GM19452 (cell line): ENCODE measurements around the gene CEP68.
"Not testable (repeated sequence)": the region's sequence is repeated elsewhere in the genome, so short reads cannot be mapped to it uniquely, and the experiment has no call there.

ENCODE experiments used
- ATAC-seq: cut with Tn5 transposase; IDR thresholded peaks from one replicate; pipeline ENCODE4 v1.9.1; 2021; ENCODE audit not compliant: unreplicated experiment

CEP68 gene

GRCh38 chr2:65056215-65057053 lies at the start of gene CEP68:
CEP68 (plus strand) TSS chr2:65056416; CDS start chr2:65069445, 13,029 bp downstream.
- peak; percentile 85 for ATAC-seq

GRCh38 chr2:65013776-65014175 lies 42.4 kb upstream of the CEP68 start:
- no peak for ATAC-seq

- no peak for ATAC-seq
Measured at GRCh38 chr2:65015731-65016130, 40.5 kb upstream of the CEP68 start.

GRCh38 chr2:65016789-65017188 lies 39.4 kb upstream of the CEP68 start:
- ATAC-seq: no peak

GRCh38 chr2:65017335-65017734 lies 38.9 kb upstream of the CEP68 start:
- ATAC-seq: no peak

GRCh38 chr2:65018141-65018582 lies 38.1 kb upstream of the CEP68 start:
- ATAC-seq: no peak

GRCh38 chr2:65019010-65019409 lies 37.2 kb upstream of the CEP68 start:
- no peak for ATAC-seq

- no peak for ATAC-seq
Measured at GRCh38 chr2:65019675-65020195, 36.5 kb upstream of the CEP68 start.

- ATAC-seq: not testable (repeated sequence)
Measured at GRCh38 chr2:65020251-65020650, 36.0 kb upstream of the CEP68 start.

- ATAC-seq: no peak
Measured at GRCh38 chr2:65020943-65021528, 35.2 kb upstream of the CEP68 start.

- no peak for ATAC-seq
Measured at GRCh38 chr2:65021709-65022108, 34.5 kb upstream of the CEP68 start.

GRCh38 chr2:65022189-65022588 lies 34.0 kb upstream of the CEP68 start:
- no peak for ATAC-seq

GRCh38 chr2:65023742-65024141 lies 32.5 kb upstream of the CEP68 start:
- no peak for ATAC-seq

GRCh38 chr2:65024149-65024829 lies 31.9 kb upstream of the CEP68 start:
- no peak for ATAC-seq

- no peak for ATAC-seq
Measured at GRCh38 chr2:65025453-65026123, 30.6 kb upstream of the CEP68 start.

GRCh38 chr2:65026154-65026553 lies 30.1 kb upstream of the CEP68 start:
- no peak for ATAC-seq

GRCh38 chr2:65026704-65027464 lies 29.3 kb upstream of the CEP68 start:
- ATAC-seq: no peak

GRCh38 chr2:65027616-65028244 lies 28.5 kb upstream of the CEP68 start:
- ATAC-seq: no peak

GRCh38 chr2:65030476-65031332 lies 25.5 kb upstream of the CEP68 start:
- no peak for ATAC-seq
